Right cardiac atrium (tissue), 5 donors: Measurements from ENCODE around the gene TXNDC5. TPM values are rescaled to one million over a fixed set of nuclear protein-coding genes. Genes with fewer than 3 reads are reported as not detected.
"Not testable (repeated sequence)": the region's sequence is repeated elsewhere in the genome, so short reads cannot be mapped to it uniquely, and the experiment has no call there.

Experiments
- ATAC-seq, 2 donors: fragments of 200-7000 bp; cut with Tn5 transposase; one replicate each; pipeline versions ENCODE4 v1.8.0 to v1.9.1; 2020; ENCODE audit warnings: moderate library complexity in 2 of 2, mild to moderate bottlenecking in 1 of 2
- DNase-seq, 3 donors: peaks; one replicate each; pipeline ENCODE4 v3.0.0-alpha.2; 2020
- H3K27ac ChIP-seq: one replicate; pipeline ENCODE4 v1.5.1; 2013; ENCODE audit warnings: mild to moderate bottlenecking, low read length, control low read depth, moderate library complexity
- H3K27me3 ChIP-seq: one replicate; pipeline ENCODE4 v1.6.1; 2013; ENCODE audit not compliant: control insufficient read depth, insufficient read depth
- H3K4me1 ChIP-seq: one replicate; pipeline ENCODE4 v1.6.1; 2013; ENCODE audit warnings: low read length; ENCODE audit not compliant: control insufficient read depth, insufficient read depth
- H3K4me3 ChIP-seq: one replicate; pipeline ENCODE4 v1.5.1; 2013; ENCODE audit warnings: low read length, control low read depth
- H3K9me3 ChIP-seq: one replicate; pipeline ENCODE4 v1.6.1; 2013; ENCODE audit warnings: low read length; ENCODE audit not compliant: control insufficient read depth
- WGBS: extraction: QIAGEN DNeasy Blood & Tissue Kit; methylation state at CpG from one replicate; pipeline ENCODE4 v1.1.7; 2013; 5-methylcytosine and 5-hydroxymethylcytosine counted together
- intact Hi-C, 4 donors: fragments of 100-400 bp; cut with DNase I; formaldehyde crosslinking; loops; one replicate each; pipeline versions ENCODE4 v1.11.0 to v1.14.0; 2022 to 2023
- polyA plus RNA-seq: library from polyadenylated mRNA; stranded (reverse); fragments of 200-250 nt; gene quantifications from one replicate; pipeline ENCODE4 v1.2.3, GENCODE V29; 2013
- total RNA-seq, 4 donors: library from RNA; stranded (reverse); fragmentation: NEBNext Ultra II Directional; extraction: Animal tissue kit (Norgen Biotek cat#: 25700); gene quantifications; one replicate each; pipeline ENCODE4 v1.2.1, GENCODE V29; 2021
- donor health status: healthy with polysubstance abuse.
- donor health status: DM: no; HTN: yes; CAD: no.
- donor health status: DM: no; HTN: no; CAD: no.
- donor health status: DM: no; HTN: yes; CAD: no; lungs with severe emphysema.
- donor health status: DM: yes; HTN: yes; CAD: no.

The TXNDC5 gene
- total and polyA plus RNA-seq, 5 donors: 38.2 to 59.5 (median 56.8) TPM

- peak in 1 of 2 donors; percentile 19 for ATAC-seq
- DNase-seq: no peak
- peaks cover 10% of the 10 kb centered on the region for H3K4me1 ChIP-seq
- intact Hi-C loops: no loop called here
- no peak overlapping the region for H3K4me3 ChIP-seq
- 80% methylated on average over 5 of the region's 5 CpGs for WGBS
- no peaks in the 10 kb centered on the region for H3K9me3 ChIP-seq
- no peaks in the 10 kb centered on the region for H3K27me3 ChIP-seq
- H3K27ac ChIP-seq: no peak overlapping the region
Measured at GRCh38 chr6:7904654-7905319, 5.8 kb downstream of the TXNDC5 start.

- no peak overlapping the region for H3K27ac ChIP-seq
- H3K9me3 ChIP-seq: no peaks in the 10 kb centered on the region
- no peak for DNase-seq
- H3K4me3 ChIP-seq: no peak overlapping the region
- WGBS: 83% methylated on average over 3 of the region's 3 CpGs
- ATAC-seq: no peak
- intact Hi-C loops: no loop called here
- H3K4me1 ChIP-seq: peaks cover 6% of the 10 kb centered on the region
- H3K27me3 ChIP-seq: no peaks in the 10 kb centered on the region
Measured at GRCh38 chr6:7903673-7904072, 6.9 kb downstream of the TXNDC5 start.

- ATAC-seq: no peak
- Histone ChIP-seq H3K27me3 (no peaks in the 10 kb centered on the region), H3K4me1 (peaks cover 6% of the 10 kb centered on the region), H3K4me3 (no peak overlapping the region), H3K27ac (no peak overlapping the region), H3K9me3 (no peaks in the 10 kb centered on the region)
- WGBS: 98% methylated on average over 1 of the region's 1 CpG
- intact Hi-C loops: no loop called here
- no peak for DNase-seq
Measured at GRCh38 chr6:7902867-7903266, 7.7 kb downstream of the TXNDC5 start.

GRCh38 chr6:7902221-7902620, 8.4 kb downstream of the TXNDC5 start:
- 88% methylated on average over 8 of the region's 8 CpGs for WGBS
- Histone ChIP-seq H3K4me1 (peaks cover 2% of the 10 kb centered on the region), H3K9me3 (no peaks in the 10 kb centered on the region), H3K27ac (no peak overlapping the region), H3K27me3 (no peaks in the 10 kb centered on the region), H3K4me3 (no peak overlapping the region)
- ATAC-seq: peak in 1 of 2 donors; percentile 55
- intact Hi-C loops: no loop called here
- no peak for DNase-seq

- WGBS: 72% methylated on average over 4 of the region's 4 CpGs
Measured at GRCh38 chr6:7901780-7902179, 8.8 kb downstream of the TXNDC5 start.

GRCh38 chr6:7901056-7901455, 9.5 kb downstream of the TXNDC5 start:
- 88% methylated on average over 9 of the region's 9 CpGs for WGBS
- Histone ChIP-seq H3K27ac (no peak overlapping the region), H3K4me3 (no peak overlapping the region), H3K9me3 (no peaks in the 10 kb centered on the region), H3K27me3 (no peaks in the 10 kb centered on the region), H3K4me1 (no peaks in the 10 kb centered on the region)
- intact Hi-C loops: no loop called here
- ATAC-seq: no peak
- no peak for DNase-seq

More at GRCh38 chr6:7901780-7902179, 8.8 kb downstream of the TXNDC5 start:
- DNase-seq (no peak), ATAC-seq (no peak)
- no peak overlapping the region for H3K4me3 ChIP-seq
- no peaks in the 10 kb centered on the region for H3K4me1 ChIP-seq
- no peaks in the 10 kb centered on the region for H3K27me3 ChIP-seq
- H3K9me3 ChIP-seq: no peaks in the 10 kb centered on the region
- intact Hi-C loops: no loop called here
- H3K27ac ChIP-seq: no peak overlapping the region

- H3K4me3 ChIP-seq: no peak overlapping the region
- no peak for ATAC-seq
- DNase-seq: no peak
- H3K4me1 ChIP-seq: no peaks in the 10 kb centered on the region
- no peaks in the 10 kb centered on the region for H3K27me3 ChIP-seq
- H3K9me3 ChIP-seq: no peaks in the 10 kb centered on the region
- WGBS: 83% methylated on average over 2 of the region's 2 CpGs
- intact Hi-C loops: no loop called here
- no peak overlapping the region for H3K27ac ChIP-seq
Measured at GRCh38 chr6:7900621-7901020, 10.0 kb downstream of the TXNDC5 start.

GRCh38 chr6:7899889-7900213, 10.7 kb downstream of the TXNDC5 start:
- ATAC-seq: no peak
- intact Hi-C loops: no loop called here

GRCh38 chr6:7899101-7899888, 11.3 kb downstream of the TXNDC5 start:
- ATAC-seq: no peak
- no peak for DNase-seq
- Histone ChIP-seq H3K4me1 (no peaks in the 10 kb centered on the region), H3K9me3 (no peaks in the 10 kb centered on the region), H3K27ac (no peak overlapping the region), H3K27me3 (no peaks in the 10 kb centered on the region), H3K4me3 (no peak overlapping the region)
- WGBS: 62% methylated on average over 5 of the region's 5 CpGs
- intact Hi-C loops: no loop called here

More at GRCh38 chr6:7899889-7900213, 10.7 kb downstream of the TXNDC5 start:
- Histone ChIP-seq H3K27ac (no peak overlapping the region), H3K9me3 (no peaks in the 10 kb centered on the region), H3K4me1 (no peaks in the 10 kb centered on the region), H3K4me3 (no peak overlapping the region), H3K27me3 (no peaks in the 10 kb centered on the region)
- WGBS: 57% methylated on average over 4 of the region's 4 CpGs
- DNase-seq: no peak

GRCh38 chr6:7898193-7898586, 12.4 kb downstream of the TXNDC5 start:
- H3K9me3 ChIP-seq, H3K27me3 ChIP-seq, intact Hi-C loops, H3K27ac ChIP-seq, ATAC-seq, H3K4me3 ChIP-seq, H3K4me1 ChIP-seq, DNase-seq: not testable (repeated sequence)
- WGBS: 94% methylated on average over 8 of the region's 8 CpGs

GRCh38 chr6:7897461-7898192, 13.0 kb downstream of the TXNDC5 start:
- Histone ChIP-seq H3K9me3 (no peaks in the 10 kb centered on the region), H3K4me1 (no peaks in the 10 kb centered on the region), H3K27me3 (no peaks in the 10 kb centered on the region), H3K27ac (no peak overlapping the region), H3K4me3 (no peak overlapping the region)
- intact Hi-C loops: no loop called here
- no peak for DNase-seq
- 94% methylated on average over 9 of the region's 9 CpGs for whole genome bisulfite sequencing
- no peak for ATAC-seq
